GM21390 (cell line): ENCODE results near the gene ARHGAP42.
A peak's percentile ranks its signal among the peaks of the same experiment; 100 is the strongest.
"Not testable (repeated sequence)": the region's sequence is repeated elsewhere in the genome, so short reads cannot be mapped to it uniquely, and the experiment has no call there.

Experiments
- ATAC-seq: cut with Tn5 transposase; IDR thresholded peaks from one replicate; pipeline ENCODE4 v1.9.1; 2021; ENCODE audit not compliant: unreplicated experiment

ARHGAP42 gene

DNA sequence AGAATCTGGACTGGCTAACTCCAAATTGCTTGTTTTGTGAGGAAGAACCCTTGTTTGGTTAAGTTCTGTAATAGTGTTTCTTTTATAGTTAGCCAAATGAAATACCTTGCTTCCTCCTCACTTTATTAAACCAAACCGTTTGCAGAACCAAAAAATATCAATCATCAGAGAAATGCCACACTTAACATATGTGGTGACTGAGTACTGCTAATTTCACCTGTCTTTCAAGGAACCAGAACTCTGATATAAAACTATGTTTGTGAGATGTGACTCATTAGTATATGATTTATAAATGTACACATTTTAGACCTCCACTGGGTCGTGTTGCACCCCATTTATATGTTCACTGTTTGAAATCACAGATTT is 322.6 kb downstream of the ARHGAP42 start:
- no peak for ATAC-seq

- no peak for ATAC-seq
Observed at GRCh38 chr11:101010899-101011298, 323.8 kb downstream of the ARHGAP42 start.

DNA sequence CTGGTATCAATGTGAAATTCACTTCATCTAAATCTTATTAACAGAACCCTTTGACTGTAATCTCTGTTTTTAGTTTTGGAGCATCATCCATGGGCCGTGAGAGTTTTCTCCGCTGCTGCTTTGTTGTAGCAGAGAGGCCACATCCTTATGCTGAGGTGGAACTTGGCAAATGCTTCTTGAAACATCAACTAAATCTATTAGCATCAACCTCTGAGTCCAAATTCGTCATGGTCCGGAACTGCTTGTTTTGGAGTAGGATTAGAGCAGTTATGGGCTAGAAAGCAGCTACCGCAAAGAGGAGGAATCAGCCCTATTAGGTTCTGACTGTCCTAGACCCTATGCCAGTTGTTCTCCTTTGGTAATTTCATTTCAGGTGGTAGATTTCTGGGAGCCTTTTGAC is 324.8 kb downstream of the ARHGAP42 start:
- ATAC-seq = no peak

DNA sequence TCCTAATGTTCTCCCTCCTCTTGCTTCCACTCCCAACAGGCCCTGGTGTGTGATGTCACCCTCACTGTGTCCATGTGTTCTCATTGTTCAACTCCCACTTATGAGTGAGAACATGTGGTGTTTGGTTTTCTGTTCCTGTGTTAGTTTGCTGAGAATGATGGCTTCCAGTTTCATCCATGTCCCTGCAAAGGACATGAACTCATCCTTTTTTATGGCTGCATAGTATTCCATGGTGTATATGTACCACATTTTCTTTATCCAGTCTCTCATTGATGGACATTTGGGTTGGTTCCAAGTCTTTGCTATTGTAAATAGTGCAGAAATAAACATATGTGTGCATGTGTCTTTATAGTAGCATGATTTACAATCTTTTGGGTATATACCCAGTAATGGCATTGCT is 326.6 kb downstream of the ARHGAP42 start:
- not testable (repeated sequence) for ATAC-seq

DNA sequence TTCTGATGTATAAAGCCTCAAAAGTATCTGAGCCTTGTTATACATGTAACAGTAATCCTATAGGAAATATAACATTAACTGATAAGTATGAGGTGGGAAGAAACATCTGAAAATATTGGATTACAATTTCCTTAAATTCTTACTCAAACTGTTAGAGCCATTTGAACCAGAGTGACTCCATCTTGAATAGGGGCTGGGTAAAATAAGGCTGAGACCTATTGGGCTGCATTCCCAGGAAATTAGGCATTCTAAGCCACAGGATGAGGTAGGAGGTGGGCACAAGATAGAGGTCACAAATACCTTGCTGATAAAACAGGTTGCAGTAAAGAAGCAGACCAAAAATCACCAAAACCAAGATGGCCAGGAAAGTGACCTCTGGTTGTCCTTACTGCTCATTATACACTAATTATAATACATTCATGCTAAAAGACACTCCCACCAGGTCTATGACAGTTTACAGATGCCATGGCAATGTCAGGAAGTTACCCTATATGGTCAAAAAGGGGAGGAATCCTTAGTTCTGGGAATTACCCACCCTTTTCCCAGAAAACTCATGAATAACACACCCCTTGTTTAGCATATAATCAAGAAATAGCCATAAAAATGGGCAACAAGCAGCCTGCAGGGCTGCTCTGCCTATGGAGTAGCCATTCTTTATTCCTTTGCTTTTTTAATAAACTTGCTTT is 327.7 kb downstream of the ARHGAP42 start:
- no peak for ATAC-seq

GRCh38 chr11:101019870-101020269 is 332.8 kb downstream of the ARHGAP42 start:
- ATAC-seq = no peak

DNA sequence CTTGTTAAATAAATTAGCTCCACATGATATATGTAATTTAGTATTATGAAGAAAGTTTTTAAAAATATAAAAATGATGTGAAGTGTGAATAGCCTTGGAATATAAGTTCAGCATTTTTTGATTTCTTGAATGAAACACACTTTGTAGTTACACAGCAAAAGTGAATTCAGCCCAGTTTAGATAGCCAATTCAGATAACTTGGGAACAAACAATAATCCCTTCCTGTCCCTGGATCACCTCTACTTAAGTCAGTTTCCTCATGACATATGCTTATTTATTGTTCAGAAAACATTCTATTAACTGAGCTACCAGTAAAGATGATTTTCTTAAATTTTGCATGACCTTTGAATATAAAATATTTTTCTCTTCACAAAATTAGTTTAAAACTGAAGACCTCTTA is 335.2 kb downstream of the ARHGAP42 start:
- ATAC-seq = no peak

DNA sequence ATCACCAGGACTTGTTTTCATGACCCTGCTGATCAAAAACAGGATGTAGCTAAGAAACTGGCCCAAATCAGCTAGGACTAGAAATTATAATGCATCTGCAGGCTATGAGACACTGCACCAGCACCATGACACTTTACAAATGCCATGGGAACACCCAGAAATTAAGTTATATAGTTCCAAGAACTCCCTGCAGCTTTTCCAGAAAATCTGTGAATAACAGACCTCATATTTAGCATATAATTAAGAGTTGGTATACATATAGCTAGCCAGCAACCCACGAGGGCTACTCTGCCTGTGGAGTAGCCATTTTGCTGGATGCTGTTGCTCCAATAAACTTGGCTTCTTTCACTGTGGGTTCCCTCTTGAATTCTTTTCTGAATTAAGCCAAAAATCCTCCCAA is 341.6 kb downstream of the ARHGAP42 start:
- ATAC-seq = no peak

DNA sequence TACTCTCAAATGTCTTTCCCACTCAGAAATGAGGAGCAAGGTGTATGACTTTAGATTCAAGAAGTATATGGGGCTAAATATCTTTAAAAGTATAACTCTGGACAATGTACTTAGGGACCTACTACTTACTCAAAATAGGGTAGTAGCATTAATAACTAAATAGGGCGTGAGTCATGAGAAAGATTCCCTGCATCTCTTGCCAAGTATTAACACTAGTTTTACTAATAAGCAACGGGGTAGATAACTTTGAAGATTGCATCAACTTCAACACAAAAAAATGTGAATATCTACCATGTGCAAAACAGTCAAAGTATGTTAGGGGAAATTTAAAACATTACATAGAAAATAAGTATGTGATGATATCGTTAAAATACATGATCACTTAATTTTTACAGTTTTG is 342.9 kb downstream of the ARHGAP42 start:
- ATAC-seq = no peak

DNA sequence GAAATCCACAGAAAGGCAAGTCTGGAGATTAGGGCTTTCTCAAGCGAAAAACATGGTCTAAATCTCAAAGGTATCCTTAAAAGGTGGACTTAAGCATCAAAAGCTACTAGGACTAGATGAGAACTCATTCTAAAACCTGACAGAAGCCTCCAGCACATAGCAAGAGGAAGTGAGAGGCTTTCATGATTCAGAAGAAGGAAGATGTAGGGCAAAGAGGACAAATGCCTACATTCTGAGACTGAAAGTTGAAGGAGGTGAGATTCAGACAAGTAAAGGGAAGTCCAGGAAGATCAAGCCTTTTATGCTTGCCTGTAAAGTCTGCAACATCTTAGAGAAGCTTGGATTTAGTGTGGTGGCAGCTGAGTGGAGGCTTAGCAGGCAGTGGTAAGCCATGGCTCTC is 343.6 kb downstream of the ARHGAP42 start:
- peak; percentile 56 for ATAC-seq

GRCh38 chr11:101031713-101032112 is 344.6 kb downstream of the ARHGAP42 start:
- no peak for ATAC-seq

DNA sequence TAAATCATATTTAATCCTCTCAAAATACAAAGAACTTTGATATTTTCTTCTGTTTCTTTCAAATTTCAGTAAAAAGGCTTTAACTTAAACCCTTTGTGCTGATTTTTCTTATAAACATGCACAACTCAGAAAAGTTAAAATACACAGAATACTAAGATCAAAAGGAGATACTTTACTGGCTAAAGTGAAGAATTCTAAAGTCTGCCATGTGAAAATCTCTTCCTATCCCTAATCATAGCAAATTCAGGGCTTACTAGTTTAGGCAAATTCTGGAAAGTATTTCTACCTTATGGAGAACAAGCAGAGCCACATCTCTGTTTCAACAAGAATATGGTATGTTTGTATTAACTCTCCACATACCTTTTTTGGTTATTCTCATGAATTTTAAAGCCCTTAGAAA is 345.9 kb downstream of the ARHGAP42 start:
- no peak for ATAC-seq

DNA sequence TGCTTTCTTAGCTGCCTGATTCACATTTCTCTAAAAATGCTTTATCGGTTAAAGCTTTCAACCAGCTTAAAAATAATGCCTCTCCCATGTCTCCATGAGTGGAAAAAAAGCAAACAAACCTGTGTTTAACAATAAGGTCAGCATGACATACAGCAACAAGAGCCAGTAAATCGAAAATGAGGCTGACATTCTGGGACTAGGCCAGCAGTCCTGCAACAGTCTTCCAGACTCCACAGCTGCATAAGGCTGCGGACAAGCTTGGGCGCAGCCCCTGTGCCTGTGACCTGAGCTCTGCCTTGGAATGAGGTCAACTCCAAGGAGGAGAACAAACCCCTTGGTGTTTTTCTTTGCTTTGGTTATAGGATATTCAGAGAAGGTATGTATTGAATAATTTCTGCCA is 347.0 kb downstream of the ARHGAP42 start:
- ATAC-seq = no peak

DNA sequence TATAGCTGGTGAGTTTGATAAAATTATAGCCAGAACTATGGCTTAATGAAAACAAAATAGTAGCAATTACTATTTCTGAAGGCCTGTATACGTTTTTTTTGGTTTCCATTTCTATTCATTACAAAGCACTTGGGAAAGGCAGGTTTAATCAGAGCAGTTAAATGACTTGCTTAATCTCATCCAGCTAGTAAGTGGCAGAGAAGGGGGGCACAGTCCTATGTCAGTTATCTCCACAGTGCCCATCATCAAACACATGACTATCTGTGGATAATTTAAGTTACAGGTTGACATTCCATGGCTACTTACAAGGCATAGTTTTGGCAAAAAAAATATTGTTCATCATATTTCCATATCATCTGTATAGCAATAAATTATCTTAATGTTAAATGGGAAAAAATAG is 348.8 kb downstream of the ARHGAP42 start:
- no peak for ATAC-seq
